PC-9 (cell line): ENCODE measurements around the gene SCN1B.

Experiments used
- EZH2 ChIP-seq: fragments of 200-600 bp; sonication (generic); IDR thresholded peaks from 2 replicates; pipeline ENCODE4 v1.8.0; 2017; ENCODE audit warnings: antibody characterized with exemption, low read depth
- TF ChIP-seq, protein P1 (sequence below): fragments of 200-600 bp; sonication (generic); conservative IDR thresholded peaks from 2 replicates; pipeline ENCODE4 v1.6.1; 2017; ENCODE audit warnings: mixed run types, antibody characterized with exemption, mild to moderate bottlenecking, moderate library complexity

DNA sequence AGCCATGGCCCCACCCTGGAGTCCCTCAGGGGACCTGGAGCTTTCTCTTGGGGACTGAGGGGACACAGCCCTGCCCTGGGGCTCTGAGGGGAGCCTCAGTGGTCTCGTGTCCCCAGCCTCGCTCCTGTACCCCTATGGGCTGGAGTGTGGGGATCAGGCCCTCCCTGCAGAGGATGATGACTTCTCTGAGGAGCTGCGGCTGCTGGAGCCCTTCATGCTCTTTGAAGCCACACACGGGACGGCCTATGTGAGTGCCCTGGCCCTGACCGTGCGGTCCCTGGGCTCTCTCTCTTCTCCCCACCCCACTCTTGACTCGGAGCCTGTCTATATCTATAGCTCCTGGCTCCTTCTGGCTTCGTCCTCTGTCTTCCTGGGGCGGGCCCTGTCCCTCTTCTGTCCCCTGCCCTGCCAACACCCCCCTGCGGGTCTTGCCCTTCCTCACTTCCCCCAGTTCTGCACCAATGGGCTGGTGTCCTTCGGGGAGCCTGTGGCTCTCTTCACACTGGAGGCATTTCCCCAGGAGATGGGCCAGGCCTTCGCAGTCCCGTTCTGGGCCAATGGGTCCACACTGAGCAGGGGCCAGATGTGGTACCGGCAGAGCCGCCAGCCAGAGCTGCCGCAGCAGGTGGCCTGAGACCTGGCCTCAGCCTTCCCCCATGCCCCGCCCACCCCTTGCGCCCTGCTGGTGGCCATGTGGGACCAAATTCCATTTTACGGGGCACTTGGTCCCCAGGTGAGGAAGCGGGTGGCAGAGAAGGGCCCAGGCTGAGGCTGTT lies 44.3 kb downstream of the SCN1B start:
- TF ChIP-seq, protein P1, sequence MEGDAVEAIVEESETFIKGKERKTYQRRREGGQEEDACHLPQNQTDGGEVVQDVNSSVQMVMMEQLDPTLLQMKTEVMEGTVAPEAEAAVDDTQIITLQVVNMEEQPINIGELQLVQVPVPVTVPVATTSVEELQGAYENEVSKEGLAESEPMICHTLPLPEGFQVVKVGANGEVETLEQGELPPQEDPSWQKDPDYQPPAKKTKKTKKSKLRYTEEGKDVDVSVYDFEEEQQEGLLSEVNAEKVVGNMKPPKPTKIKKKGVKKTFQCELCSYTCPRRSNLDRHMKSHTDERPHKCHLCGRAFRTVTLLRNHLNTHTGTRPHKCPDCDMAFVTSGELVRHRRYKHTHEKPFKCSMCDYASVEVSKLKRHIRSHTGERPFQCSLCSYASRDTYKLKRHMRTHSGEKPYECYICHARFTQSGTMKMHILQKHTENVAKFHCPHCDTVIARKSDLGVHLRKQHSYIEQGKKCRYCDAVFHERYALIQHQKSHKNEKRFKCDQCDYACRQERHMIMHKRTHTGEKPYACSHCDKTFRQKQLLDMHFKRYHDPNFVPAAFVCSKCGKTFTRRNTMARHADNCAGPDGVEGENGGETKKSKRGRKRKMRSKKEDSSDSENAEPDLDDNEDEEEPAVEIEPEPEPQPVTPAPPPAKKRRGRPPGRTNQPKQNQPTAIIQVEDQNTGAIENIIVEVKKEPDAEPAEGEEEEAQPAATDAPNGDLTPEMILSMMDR, result no peak
- TF ChIP-seq EZH2, result no peak
